ENCODE measurements around the gene FBXL22. TPM values are rescaled to one million over a fixed set of nuclear protein-coding genes. Genes with fewer than 3 reads are reported as not detected.
A peak's percentile ranks its signal among the peaks of the same experiment; 100 is the strongest.

The FBXL22 gene
- total RNA-seq, result 0.80 and 1.3 TPM in 2 replicates

DNA sequence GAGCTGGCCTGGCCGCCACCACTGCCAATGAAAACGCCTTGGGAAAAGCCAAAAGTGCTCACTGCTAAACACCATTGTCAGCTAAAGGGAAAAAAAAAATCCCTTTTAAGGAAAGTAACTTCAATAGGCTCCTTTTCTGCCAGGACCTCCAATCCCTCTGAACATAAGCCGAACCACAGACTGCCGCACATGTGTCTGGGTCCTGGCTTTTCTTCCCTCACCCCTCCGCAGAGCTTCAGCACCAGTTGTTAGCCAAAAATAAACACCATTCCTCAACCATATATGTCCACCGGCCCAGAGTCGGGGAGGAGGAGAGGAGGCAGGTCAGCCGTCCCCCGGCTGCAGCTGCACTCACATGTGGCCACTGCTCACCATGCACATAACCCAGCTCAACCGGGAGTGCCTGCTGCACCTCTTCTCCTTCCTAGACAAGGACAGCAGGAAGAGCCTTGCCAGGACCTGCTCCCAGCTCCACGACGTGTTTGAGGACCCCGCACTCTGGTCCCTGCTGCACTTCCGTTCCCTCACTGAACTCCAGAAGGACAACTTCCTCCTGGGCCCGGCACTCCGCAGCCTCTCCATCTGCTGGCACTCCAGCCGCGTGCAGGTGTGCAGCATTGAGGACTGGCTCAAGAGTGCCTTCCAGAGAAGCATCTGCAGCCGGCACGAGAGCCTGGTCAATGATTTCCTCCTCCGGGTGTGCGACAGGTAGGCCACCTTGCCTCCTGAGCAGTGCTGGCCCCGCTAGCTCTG lies at the start of gene FBXL22:
TSS of gene FBXL22 (plus strand) at position 350 of the 753 bp plus-strand sequence. CDS start at position 356, 6 bp downstream.
- peaks cover 20% of the 10 kb centered on the region for H3K36me3 Mint-ChIP-seq (ENCODE audit: low read depth)
- peak; percentile 57 for DNase-seq
- H3K27ac Mint-ChIP-seq, result peak within 1 kb of the TSS; percentile 63
- H3K27me3 Mint-ChIP-seq, result no peaks in the 10 kb centered on the region
- intact Hi-C loops (cut with micrococcal nuclease), result no loop called here
- H3K4me3 Mint-ChIP-seq, result no peak within 1 kb of the TSS
- peaks cover 59% of the 10 kb centered on the region for H3K4me1 Mint-ChIP-seq
- H3K9me3 Mint-ChIP-seq, result no peaks in the 10 kb centered on the region

DNA sequence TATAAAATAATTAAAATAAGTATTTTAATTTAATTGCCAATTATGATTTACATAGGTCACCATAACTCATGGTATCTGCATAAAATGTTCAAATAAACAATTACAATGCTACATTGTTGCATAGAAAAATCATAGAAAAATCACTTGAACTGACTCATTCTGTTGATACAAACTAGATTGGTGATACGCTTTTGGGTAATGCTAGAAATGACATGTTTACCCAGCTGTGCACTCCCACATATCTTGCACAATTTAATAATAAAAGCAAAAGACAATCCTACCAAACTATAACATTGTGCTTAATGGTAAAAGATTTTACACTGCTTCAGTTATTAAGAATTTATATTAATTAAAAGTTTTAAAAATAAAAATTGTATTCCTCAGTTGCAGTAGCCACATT lies 45.8 kb upstream of the FBXL22 start:
- no peak for DNase-seq
- no peak overlapping the region for H3K4me3 Mint-ChIP-seq
- no peaks in the 10 kb centered on the region for H3K27me3 Mint-ChIP-seq
- intact Hi-C loops (cut with micrococcal nuclease), result loop anchor here (5.0 kb wide), 1 partner anchor 84 kb away; no protein-coding TSS in a partner anchor
- peaks cover 22% of the 10 kb centered on the region for H3K4me1 Mint-ChIP-seq
- H3K36me3 Mint-ChIP-seq (ENCODE audit: low read depth), result peaks cover 17% of the 10 kb centered on the region
- no peaks in the 10 kb centered on the region for H3K9me3 Mint-ChIP-seq
- no peak overlapping the region for H3K27ac Mint-ChIP-seq

- intact Hi-C loops (cut with micrococcal nuclease), result loop anchor here (2.0 to 5.0 kb wide), 2 partner anchors 49 to 86 kb away; partner anchors contain the start of gene USP3
- peaks cover 33% of the 10 kb centered on the region for H3K36me3 Mint-ChIP-seq (ENCODE audit: low read depth)
- no peaks in the 10 kb centered on the region for H3K27me3 Mint-ChIP-seq
- H3K27ac Mint-ChIP-seq, result no peak overlapping the region
- H3K4me3 Mint-ChIP-seq, result no peak overlapping the region
- no peaks in the 10 kb centered on the region for H3K9me3 Mint-ChIP-seq
- DNase-seq, result no peak
- peaks cover 21% of the 10 kb centered on the region for H3K4me1 Mint-ChIP-seq
Measured at GRCh38 chr15:63553388-63553791, 43.8 kb upstream of the FBXL22 start.

DNA sequence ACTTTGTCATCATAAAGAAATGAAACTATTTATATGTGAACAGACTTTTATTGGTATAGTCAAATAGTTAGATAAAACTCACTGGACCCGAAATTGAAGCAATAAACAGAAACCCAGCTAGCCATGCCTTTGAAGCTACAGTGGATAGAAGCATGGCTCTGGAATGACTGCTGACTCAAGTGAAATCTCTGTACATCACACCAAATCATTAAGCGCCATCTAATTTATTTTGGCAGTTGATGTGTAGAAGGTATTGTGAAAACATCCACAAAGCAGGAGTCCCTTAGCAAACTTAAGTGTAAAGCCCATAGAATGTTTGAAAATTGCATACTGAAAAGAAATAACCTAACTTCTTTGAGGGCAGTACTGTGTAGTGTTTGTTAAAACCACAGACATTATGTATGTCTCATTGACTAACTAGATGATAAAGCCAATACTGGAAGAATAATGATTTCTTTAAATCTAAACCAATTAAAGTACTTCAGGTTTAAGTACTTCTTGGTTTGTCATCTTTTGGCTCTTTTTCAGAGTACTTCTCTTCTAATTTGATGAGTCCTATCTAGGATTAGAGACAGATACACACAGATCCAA lies 42.8 kb upstream of the FBXL22 start:
- no peaks in the 10 kb centered on the region for H3K9me3 Mint-ChIP-seq
- peaks cover 21% of the 10 kb centered on the region for H3K4me1 Mint-ChIP-seq
- no peak overlapping the region for H3K4me3 Mint-ChIP-seq
- H3K27me3 Mint-ChIP-seq, result no peaks in the 10 kb centered on the region
- peak overlapping the region; percentile 8 for H3K27ac Mint-ChIP-seq
- intact Hi-C loops (cut with micrococcal nuclease), result loop anchor here (5.0 kb wide), 1 partner anchor 87 kb away; no protein-coding TSS in a partner anchor
- no peak for DNase-seq
- peaks cover 40% of the 10 kb centered on the region for H3K36me3 Mint-ChIP-seq (ENCODE audit: low read depth)

DNA sequence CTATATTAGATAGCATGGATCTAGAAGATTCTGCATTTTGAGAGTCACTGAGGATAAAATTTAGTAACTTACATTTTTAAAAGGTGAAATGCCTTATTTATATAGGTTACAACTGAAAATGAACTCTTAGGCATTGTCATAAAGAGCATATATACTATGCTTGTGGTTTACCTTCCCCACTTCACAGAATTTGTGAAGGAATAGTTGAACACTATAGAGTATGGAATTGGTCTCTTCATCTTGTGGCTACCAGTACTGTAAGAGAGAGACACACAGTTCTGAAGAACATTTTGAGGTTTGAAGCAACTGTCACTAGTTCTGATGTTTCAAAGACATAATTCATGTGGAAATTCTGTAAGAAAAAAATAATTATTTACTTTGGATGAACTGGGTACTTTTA lies 41.7 kb upstream of the FBXL22 start:
- H3K36me3 Mint-ChIP-seq (ENCODE audit: low read depth), result peaks cover 46% of the 10 kb centered on the region
- intact Hi-C loops (cut with micrococcal nuclease), result no loop called here

DNA sequence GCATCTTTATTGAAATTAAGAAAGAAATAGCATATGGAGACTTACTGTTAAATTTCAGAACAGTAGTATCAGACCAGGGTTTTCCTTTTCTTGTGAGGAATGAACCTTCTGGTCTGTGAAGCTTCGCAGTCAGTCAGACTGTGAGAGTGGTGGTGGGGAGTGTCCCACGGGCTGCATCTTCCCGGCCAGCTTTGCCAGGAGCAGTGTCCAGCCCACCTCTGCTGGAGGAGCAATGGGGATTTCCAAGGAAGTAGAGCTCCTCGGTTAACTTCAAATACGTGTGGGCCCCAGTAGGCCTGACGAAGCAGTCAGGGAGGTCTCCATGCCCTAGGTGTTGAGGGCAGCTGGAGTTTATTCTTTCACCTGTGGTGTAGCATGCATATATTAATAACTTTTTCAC lies 40.9 kb upstream of the FBXL22 start:
- no peak for DNase-seq
- Mint-ChIP-seq H3K9me3 (no peaks in the 10 kb centered on the region), H3K4me1 (peaks cover 29% of the 10 kb centered on the region), H3K36me3 (ENCODE audit: low read depth) (peaks cover 53% of the 10 kb centered on the region), H3K27ac (no peak overlapping the region), H3K27me3 (no peaks in the 10 kb centered on the region), H3K4me3 (no peak overlapping the region)
- intact Hi-C loops (cut with micrococcal nuclease), result no loop called here

More for the DNA sequence above, 41.7 kb upstream of the FBXL22 start:
- no peak for DNase-seq
- no peaks in the 10 kb centered on the region for H3K27me3 Mint-ChIP-seq
- no peak overlapping the region for H3K27ac Mint-ChIP-seq
- H3K4me1 Mint-ChIP-seq, result peaks cover 24% of the 10 kb centered on the region
- no peak overlapping the region for H3K4me3 Mint-ChIP-seq
- no peaks in the 10 kb centered on the region for H3K9me3 Mint-ChIP-seq

DNA sequence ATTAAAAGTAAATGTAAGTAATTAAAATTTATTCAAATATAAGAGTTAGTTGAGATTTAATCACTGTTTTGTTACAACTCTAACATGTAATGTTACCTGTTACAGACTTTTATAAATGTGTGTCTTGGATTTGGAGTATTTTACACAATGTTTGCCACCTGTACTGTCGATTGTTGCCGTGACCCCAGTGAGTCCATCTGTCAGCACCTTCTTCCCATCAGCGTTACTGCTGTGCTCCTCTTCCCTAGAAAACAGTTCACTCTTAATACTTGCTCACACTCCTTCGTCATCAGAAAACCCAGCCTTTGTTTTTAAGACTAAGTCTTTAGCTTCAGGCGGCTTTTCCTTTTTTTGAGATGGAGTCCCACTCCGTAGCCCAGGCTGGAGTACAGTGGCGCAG lies 40.5 kb upstream of the FBXL22 start:
- DNase-seq, result no peak
- H3K36me3 Mint-ChIP-seq (ENCODE audit: low read depth), result peaks cover 55% of the 10 kb centered on the region
- peaks cover 29% of the 10 kb centered on the region for H3K4me1 Mint-ChIP-seq
- H3K9me3 Mint-ChIP-seq, result no peaks in the 10 kb centered on the region
- intact Hi-C loops (cut with micrococcal nuclease), result no loop called here
- H3K27ac Mint-ChIP-seq, result no peak overlapping the region
- no peaks in the 10 kb centered on the region for H3K27me3 Mint-ChIP-seq
- no peak overlapping the region for H3K4me3 Mint-ChIP-seq

- no peak overlapping the region for H3K4me3 Mint-ChIP-seq
- intact Hi-C loops (cut with micrococcal nuclease), result no loop called here
- H3K9me3 Mint-ChIP-seq, result no peaks in the 10 kb centered on the region
- H3K27me3 Mint-ChIP-seq, result no peaks in the 10 kb centered on the region
- peaks cover 60% of the 10 kb centered on the region for H3K36me3 Mint-ChIP-seq (ENCODE audit: low read depth)
- DNase-seq, result no peak
- peaks cover 15% of the 10 kb centered on the region for H3K4me1 Mint-ChIP-seq
- H3K27ac Mint-ChIP-seq, result no peak overlapping the region
Measured at GRCh38 chr15:63559753-63560152, 37.4 kb upstream of the FBXL22 start.

DNA sequence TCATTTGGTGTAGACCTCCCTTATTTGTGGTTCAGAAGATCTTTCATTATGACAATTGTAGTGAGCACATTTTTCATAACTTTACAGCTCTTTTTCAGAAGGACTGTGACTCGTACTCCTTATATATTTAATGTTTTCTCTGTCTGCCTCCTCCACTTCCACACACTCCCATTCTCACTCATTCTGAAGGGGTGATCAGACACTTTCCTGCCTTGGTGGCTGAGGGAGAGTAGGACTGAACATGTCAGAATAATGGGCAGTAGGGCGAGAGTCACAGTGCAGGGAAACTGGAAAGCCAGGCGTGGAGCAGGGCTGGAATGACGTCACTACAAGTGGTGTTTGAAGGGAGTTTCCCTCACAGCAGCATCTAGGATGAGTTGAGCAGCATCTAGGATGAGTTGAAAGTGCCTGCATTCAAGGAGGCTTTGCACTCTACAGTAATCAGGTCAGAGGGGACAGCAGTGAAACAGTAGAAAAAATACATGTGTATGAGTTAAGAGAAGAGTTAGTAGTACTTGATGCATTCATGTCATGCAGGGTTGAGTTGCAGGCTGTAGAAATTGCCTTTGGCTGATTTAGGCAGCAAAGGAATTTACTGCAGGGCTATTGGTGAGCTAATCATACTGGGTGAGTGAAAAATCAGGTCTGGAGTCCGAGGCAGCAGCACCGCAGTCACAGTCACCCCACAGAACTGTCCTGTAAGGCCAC lies 36.3 kb upstream of the FBXL22 start:
- Mint-ChIP-seq H3K4me3 (no peak overlapping the region), H3K9me3 (no peaks in the 10 kb centered on the region), H3K27me3 (no peaks in the 10 kb centered on the region), H3K4me1 (peaks cover 18% of the 10 kb centered on the region), H3K27ac (peak overlapping the region; percentile 46), H3K36me3 (ENCODE audit: low read depth) (peaks cover 64% of the 10 kb centered on the region)
- intact Hi-C loops (cut with micrococcal nuclease), result no loop called here
- no peak for DNase-seq

DNA sequence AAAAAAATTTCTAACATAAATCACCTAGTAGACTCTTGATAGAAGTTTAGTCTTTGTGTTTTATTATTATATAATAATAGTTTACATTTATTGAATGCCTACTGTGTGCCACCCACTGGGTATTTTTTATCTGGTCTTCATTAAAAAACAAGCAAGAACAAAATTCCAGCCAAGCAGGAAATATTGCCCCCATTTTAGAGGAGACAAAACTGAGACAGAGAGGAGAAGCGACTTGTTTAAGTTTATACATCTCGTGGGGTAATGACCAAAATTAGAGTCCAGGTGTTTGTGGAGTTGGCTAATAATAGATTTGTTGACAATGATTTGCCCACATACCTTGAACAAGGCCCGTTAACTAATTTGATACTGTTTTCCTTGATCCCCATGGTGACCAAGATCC lies 33.1 kb upstream of the FBXL22 start:
- Mint-ChIP-seq H3K27me3 (no peaks in the 10 kb centered on the region), H3K4me3 (no peak overlapping the region), H3K36me3 (ENCODE audit: low read depth) (peaks cover 50% of the 10 kb centered on the region), H3K4me1 (peaks cover 14% of the 10 kb centered on the region), H3K9me3 (no peaks in the 10 kb centered on the region), H3K27ac (no peak overlapping the region)
- DNase-seq, result no peak
- intact Hi-C loops (cut with micrococcal nuclease), result no loop called here

- peaks cover 10% of the 10 kb centered on the region for H3K4me1 Mint-ChIP-seq
Measured at GRCh38 chr15:63565536-63566186, 31.5 kb upstream of the FBXL22 start.

GRCh38 chr15:63572749-63573464 lies 24.3 kb upstream of the FBXL22 start:
- H3K4me1 Mint-ChIP-seq, result peaks cover 3% of the 10 kb centered on the region
- H3K27me3 Mint-ChIP-seq, result no peaks in the 10 kb centered on the region
- no peak for DNase-seq
- intact Hi-C loops (cut with micrococcal nuclease), result no loop called here
- no peak overlapping the region for H3K4me3 Mint-ChIP-seq
- H3K27ac Mint-ChIP-seq, result no peak overlapping the region
- H3K9me3 Mint-ChIP-seq, result no peaks in the 10 kb centered on the region
- peaks cover 42% of the 10 kb centered on the region for H3K36me3 Mint-ChIP-seq (ENCODE audit: low read depth)

More at GRCh38 chr15:63565536-63566186, 31.5 kb upstream of the FBXL22 start:
- Mint-ChIP-seq H3K4me3 (no peak overlapping the region), H3K9me3 (no peaks in the 10 kb centered on the region), H3K27ac (peak overlapping the region; percentile 55), H3K36me3 (ENCODE audit: low read depth) (peaks cover 45% of the 10 kb centered on the region), H3K27me3 (no peaks in the 10 kb centered on the region)
- intact Hi-C loops (cut with micrococcal nuclease), result no loop called here
- DNase-seq, result no peak

GRCh38 chr15:63573533-63573932 lies 23.7 kb upstream of the FBXL22 start:
- no peak overlapping the region for H3K4me3 Mint-ChIP-seq
- peaks cover 39% of the 10 kb centered on the region for H3K36me3 Mint-ChIP-seq (ENCODE audit: low read depth)
- no peaks in the 10 kb centered on the region for H3K9me3 Mint-ChIP-seq
- H3K27me3 Mint-ChIP-seq, result no peaks in the 10 kb centered on the region
- intact Hi-C loops (cut with micrococcal nuclease), result no loop called here
- H3K27ac Mint-ChIP-seq, result peak overlapping the region; percentile 5
- peaks cover 3% of the 10 kb centered on the region for H3K4me1 Mint-ChIP-seq
- DNase-seq, result no peak

Data from activated CD4-positive, alpha-beta T cell treated with anti-CD3 and anti-CD28 coated beads, Interleukin-2, amount 10 ng/mL, durations not matched to agents 24 days and 14 days (primary cell).